Nephron progenitor cell (in vitro differentiated cells): ENCODE data around the gene ULBP1.

Experiments
- DNase-seq: peaks from one replicate; pipeline ENCODE4 v3.0.0; 2021
- H3K27ac Mint-ChIP-seq: 2 replicates; pipeline ENCODE4 v1.8.0; 2021; ENCODE audit warnings: mild to moderate bottlenecking, moderate library complexity, mixed read lengths
- H3K27me3 Mint-ChIP-seq: 2 replicates; pipeline ENCODE4 v1.8.0; 2021; ENCODE audit warnings: mild to moderate bottlenecking, low read depth, mixed read lengths; ENCODE audit not compliant: poor library complexity
- H3K36me3 Mint-ChIP-seq: 2 replicates; pipeline ENCODE4 v1.8.0; 2021; ENCODE audit warnings: low read depth, mixed read lengths
- H3K4me1 Mint-ChIP-seq: 2 replicates; pipeline ENCODE4 v1.8.0; 2021; ENCODE audit warnings: mixed read lengths
- H3K4me3 Mint-ChIP-seq: 2 replicates; pipeline ENCODE4 v1.8.0; 2021; ENCODE audit warnings: mild to moderate bottlenecking, moderate library complexity, mixed read lengths
- H3K9me3 Mint-ChIP-seq: 2 replicates; pipeline ENCODE4 v1.8.0; 2021; ENCODE audit warnings: mild to moderate bottlenecking, moderate library complexity, mixed read lengths
- TF ChIP-seq, protein P1 (sequence below): fragments of 200-600 bp; sonication (generic); IDR thresholded peaks from 2 replicates; pipeline ENCODE4 v1.5.0; 2021; ENCODE audit warnings: antibody characterized with exemption

The ULBP1 gene

DNA sequence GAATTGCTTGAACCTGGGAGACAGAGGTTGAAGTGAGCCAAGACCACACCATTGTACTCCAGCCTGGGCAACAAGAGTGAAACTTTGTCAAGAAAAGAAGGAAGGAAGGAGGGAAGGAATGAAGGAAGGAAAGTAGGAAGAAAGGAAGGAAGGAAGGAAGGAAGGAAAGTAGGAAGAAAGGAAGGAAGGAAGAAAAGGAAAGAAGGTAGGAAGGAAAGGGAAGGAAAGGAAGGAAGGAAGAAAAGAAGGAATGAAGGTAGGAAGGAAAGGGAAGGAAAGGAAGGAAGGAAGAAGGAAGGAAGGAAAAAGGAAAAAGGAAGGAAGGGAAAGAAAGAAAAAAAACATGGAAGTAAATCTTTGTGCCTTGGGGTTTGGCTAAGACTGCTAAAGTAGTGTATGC lies 11.7 kb downstream of the ULBP1 start:
- TF ChIP-seq, protein P1, sequence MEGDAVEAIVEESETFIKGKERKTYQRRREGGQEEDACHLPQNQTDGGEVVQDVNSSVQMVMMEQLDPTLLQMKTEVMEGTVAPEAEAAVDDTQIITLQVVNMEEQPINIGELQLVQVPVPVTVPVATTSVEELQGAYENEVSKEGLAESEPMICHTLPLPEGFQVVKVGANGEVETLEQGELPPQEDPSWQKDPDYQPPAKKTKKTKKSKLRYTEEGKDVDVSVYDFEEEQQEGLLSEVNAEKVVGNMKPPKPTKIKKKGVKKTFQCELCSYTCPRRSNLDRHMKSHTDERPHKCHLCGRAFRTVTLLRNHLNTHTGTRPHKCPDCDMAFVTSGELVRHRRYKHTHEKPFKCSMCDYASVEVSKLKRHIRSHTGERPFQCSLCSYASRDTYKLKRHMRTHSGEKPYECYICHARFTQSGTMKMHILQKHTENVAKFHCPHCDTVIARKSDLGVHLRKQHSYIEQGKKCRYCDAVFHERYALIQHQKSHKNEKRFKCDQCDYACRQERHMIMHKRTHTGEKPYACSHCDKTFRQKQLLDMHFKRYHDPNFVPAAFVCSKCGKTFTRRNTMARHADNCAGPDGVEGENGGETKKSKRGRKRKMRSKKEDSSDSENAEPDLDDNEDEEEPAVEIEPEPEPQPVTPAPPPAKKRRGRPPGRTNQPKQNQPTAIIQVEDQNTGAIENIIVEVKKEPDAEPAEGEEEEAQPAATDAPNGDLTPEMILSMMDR: no peak
- peaks cover 100% of the 10 kb centered on the region for H3K27me3 Mint-ChIP-seq
- H3K27ac Mint-ChIP-seq: no peak overlapping the region
- no peaks in the 10 kb centered on the region for H3K4me1 Mint-ChIP-seq
- no peak for DNase-seq
- no peaks in the 10 kb centered on the region for H3K9me3 Mint-ChIP-seq
- H3K4me3 Mint-ChIP-seq: no peak overlapping the region
- no peaks in the 10 kb centered on the region for H3K36me3 Mint-ChIP-seq

DNA sequence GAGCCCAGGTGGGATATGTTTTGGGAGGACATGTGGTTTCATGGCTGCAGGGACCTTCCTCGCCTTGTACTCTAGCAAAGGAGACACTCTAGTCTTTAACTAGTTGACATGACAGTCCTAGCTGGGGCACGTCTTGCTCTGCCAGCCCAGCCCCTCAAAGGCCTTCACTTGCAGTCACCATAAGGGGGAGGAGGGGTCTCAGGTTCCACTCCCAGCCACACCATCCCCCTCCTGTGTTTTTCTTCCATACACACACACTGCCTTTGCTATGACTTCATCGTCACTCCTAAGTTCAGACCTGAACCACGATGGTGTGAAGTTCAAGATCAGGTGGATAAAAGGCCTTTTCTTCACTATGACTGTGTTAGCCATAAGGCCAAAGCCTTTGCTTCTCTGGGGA lies 13.5 kb downstream of the ULBP1 start:
- no peak overlapping the region for H3K4me3 Mint-ChIP-seq

DNA sequence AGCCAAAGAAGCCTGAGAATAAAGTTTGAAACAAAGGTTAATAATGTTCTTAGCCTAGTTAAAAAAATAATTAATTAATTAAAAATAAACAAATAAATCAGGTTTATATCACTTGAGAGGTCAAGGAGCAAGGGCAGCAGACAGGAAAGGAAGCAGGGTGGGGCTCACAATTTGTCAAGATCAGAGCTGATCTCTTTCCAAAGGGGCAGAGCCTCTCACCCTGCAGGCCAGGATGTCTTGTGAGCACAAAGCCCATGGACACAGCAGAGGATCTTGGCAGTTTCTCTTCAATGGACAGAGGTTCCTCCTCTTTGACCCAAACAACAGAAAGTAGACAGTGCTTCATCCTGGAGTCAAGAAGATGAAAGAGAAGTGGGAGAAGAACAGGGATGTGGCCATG lies 14.9 kb downstream of the ULBP1 start:
- TF ChIP-seq, protein P1: no peak
- DNase-seq: no peak
- H3K27me3 Mint-ChIP-seq: peaks cover 100% of the 10 kb centered on the region

More for the DNA sequence above, 13.5 kb downstream of the ULBP1 start:
- no peak for DNase-seq
- TF ChIP-seq, protein P1: no peak
- Mint-ChIP-seq H3K9me3 (peaks cover 4% of the 10 kb centered on the region), H3K36me3 (no peaks in the 10 kb centered on the region), H3K4me1 (no peaks in the 10 kb centered on the region), H3K27me3 (peaks cover 100% of the 10 kb centered on the region), H3K27ac (no peak overlapping the region)

DNA sequence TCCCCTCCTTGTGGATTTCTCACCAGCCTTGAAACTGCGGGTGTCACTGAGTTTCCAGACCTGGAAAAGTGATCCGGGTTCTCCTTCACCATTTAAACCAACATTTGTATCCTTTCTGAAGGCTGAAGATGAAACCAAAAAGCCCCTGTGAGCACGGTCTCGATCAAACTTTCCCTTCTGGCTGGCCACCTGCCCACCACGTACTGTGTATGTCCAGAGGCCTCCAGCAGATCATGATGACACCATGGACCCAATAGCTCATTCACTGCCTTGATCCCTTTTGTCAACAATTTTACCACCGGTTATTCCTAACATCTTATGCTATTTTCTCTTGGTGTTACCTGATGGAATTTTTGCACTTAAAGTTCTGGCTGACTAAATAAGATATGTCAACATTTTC lies 15.6 kb downstream of the ULBP1 start:
- no peak for DNase-seq
- peaks cover 5% of the 10 kb centered on the region for H3K9me3 Mint-ChIP-seq
- peaks cover 100% of the 10 kb centered on the region for H3K27me3 Mint-ChIP-seq
- no peak overlapping the region for H3K4me3 Mint-ChIP-seq
- H3K4me1 Mint-ChIP-seq: no peaks in the 10 kb centered on the region
- H3K36me3 Mint-ChIP-seq: no peaks in the 10 kb centered on the region
- TF ChIP-seq, protein P1: no peak
- H3K27ac Mint-ChIP-seq: no peak overlapping the region

More for the DNA sequence above, 14.9 kb downstream of the ULBP1 start:
- Mint-ChIP-seq H3K4me1 (no peaks in the 10 kb centered on the region), H3K9me3 (peaks cover 4% of the 10 kb centered on the region), H3K36me3 (no peaks in the 10 kb centered on the region), H3K4me3 (no peak overlapping the region), H3K27ac (no peak overlapping the region)

DNA sequence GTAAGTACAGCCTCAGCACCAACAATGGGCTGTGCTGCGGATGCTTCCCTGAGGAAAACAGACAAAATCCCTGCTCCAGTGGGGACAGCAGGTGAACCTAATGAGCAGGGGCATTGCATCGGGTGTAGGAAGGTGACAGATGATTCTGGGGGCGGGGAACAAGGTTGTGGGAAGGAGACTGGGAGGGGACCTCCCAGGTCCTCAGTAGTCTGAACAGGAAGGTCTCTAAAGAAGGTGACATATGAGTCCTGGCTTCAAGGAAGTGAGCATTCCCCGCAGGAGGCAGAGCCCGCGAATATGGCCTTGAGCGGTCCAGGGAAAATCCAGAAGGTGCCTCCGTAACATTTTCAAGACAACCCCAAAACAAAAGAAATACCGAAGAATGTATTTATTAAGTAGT lies 19.4 kb downstream of the ULBP1 start:
- Mint-ChIP-seq H3K27me3 (peaks cover 100% of the 10 kb centered on the region), H3K4me3 (no peak overlapping the region), H3K9me3 (peaks cover 25% of the 10 kb centered on the region), H3K36me3 (no peaks in the 10 kb centered on the region), H3K27ac (no peak overlapping the region), H3K4me1 (no peaks in the 10 kb centered on the region)
- no peak for DNase-seq
- TF ChIP-seq, protein P1: no peak

DNA sequence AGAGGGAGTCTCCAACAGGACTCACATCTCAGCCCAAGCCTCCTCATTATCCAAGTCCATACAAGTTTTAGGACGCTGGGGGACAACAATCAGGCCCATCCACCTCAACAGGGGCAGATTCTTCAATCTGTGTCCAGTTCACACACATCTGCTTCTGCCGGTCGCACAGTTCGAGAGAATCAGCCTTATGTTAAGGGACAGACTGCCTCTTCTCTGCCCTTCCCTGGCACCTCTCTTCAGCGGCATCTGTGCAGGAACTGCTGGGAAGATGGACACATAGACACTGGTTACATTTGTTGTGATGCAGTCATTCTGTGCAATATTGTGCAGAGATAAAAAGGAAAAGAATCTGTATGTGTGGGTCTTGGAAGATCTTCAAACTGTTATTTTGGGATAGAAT lies 21.0 kb downstream of the ULBP1 start:
- Mint-ChIP-seq H3K4me3 (no peak overlapping the region), H3K27ac (no peak overlapping the region), H3K36me3 (no peaks in the 10 kb centered on the region), H3K9me3 (peaks cover 41% of the 10 kb centered on the region), H3K27me3 (peaks cover 100% of the 10 kb centered on the region), H3K4me1 (peaks cover 1% of the 10 kb centered on the region)
- TF ChIP-seq, protein P1: no peak
- no peak for DNase-seq
